GM21381 (cell line): Measurements from ENCODE around the gene ADAMTS12.

Experiments
- ATAC-seq: cut with Tn5 transposase; IDR thresholded peaks from one replicate; pipeline ENCODE4 v1.9.1; 2021; ENCODE audit warnings: mild to moderate bottlenecking, moderate library complexity; ENCODE audit not compliant: unreplicated experiment

Gene ADAMTS12

DNA sequence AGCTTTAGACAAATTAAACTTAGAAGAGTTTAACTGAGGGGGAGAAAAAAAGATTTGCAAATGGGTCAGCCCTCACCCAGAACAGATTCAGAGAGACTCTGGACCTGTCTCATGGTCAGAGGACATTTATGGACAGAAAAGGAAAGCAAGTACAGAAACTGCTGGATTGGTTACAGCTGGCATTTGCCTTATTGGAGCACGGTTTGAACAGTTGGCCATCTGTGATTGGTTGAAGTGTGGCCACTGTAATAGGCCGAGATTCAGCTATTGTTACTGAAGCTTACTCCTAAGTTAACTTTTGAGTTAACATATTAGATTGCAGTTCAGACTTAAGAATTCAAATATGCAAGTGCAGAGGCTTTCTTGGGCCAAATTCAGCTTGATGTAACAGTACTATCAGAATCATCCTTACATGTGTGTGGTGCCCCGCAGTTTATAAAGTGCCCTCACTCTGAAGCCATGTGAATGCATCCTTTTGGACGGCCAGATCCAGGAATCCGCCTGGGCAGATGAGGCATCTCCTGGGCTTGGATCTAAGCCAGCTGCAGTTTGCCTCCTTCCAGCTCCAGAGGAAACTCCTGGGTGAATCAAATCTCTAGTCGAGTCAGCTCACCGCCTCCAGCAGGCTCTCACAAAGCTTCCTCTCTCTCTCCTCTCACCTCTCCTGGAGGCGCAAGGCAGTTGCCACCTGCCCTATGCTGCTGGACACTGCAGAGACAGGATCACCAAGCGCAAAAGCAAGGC is 165.2 kb downstream of the ADAMTS12 start:
- ATAC-seq: no peak

DNA sequence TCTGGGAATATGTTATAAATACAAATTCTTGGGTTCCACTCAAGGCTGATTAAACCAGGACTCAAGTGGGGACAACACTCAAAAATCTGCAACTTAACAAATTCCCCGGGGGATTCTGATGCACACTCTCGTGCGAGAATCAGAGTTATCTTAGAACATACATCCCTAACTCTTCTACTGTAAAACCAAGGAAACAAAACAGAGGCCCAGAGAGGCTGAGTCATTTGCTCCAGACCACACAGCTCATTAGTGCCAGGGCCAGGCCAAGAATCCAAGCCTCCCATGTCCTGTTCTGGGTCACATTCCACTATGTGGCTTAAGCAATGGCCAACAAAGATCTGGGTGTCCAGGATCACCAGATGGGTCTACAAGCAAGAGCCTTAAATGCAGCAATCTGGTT is 166.0 kb downstream of the ADAMTS12 start:
- no peak for ATAC-seq

GRCh38 chr5:33721491-33722200 is 170.1 kb downstream of the ADAMTS12 start:
- no peak for ATAC-seq

DNA sequence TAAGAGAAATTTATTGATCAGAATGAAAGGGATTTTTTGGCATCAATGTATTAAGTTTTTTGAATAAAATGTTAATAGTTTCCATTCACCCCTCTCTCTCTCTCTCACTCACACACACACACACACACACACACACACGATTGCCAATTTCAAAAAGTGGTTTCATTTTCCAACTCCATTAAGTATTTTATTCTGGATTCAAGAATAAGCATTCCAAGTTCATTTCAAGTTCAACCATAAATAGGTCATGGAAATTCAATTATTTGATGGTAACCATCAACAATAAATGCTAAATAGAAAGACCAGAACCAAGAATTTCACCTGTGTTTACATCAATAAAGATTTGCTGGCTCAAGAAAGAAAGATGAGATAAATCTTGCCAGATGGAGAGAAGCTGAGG is 171.6 kb downstream of the ADAMTS12 start:
- ATAC-seq: no peak

GRCh38 chr5:33719769-33720168 is 172.0 kb downstream of the ADAMTS12 start:
- ATAC-seq: no peak

DNA sequence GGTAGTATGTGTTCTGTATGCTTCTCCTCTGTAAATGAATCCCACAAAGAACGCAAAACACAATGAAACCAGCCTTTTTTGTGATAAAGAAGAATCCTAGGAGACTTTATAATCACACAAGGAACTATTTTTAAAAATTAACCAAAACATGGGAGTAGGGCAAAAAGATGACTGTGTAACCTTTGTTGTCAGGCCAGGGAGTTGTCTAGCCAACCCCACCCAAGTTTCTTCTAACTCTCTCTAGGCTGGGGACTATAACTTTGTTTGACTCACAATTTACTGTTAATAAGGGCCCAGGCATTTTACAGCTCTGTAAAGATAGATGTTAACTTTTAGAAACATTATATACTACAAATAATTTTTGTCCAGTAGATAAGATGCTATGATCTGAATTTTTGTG is 176.1 kb downstream of the ADAMTS12 start:
- no peak for ATAC-seq

DNA sequence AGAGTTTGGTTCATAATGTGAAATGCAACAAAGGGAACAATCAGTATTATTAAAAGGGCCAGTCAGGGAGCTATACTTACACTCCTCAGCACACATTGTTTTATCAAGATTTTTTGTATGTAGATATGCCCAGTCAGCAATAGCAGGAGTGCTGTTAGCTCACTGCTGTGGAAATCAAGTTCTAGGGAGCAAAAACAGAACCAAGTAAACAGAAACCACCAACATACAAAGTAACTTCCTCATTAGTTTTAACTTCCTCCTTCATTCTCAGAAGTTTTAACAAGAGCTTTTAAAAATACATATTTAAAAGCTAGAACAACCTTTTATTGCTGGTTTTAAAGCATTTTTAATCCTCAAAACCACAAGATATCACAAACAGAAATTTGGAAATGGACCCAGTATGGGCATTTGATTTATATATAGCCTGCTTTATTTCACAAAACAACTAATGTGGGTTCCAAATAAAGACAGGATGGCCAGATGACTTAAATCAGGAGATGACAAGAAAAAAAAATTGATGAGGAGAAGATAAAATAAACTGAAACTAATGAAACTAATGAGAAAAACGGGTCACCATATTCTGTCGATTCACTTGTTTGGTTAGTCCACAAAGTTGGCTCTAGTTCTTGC is 178.5 kb downstream of the ADAMTS12 start:
- no peak for ATAC-seq

DNA sequence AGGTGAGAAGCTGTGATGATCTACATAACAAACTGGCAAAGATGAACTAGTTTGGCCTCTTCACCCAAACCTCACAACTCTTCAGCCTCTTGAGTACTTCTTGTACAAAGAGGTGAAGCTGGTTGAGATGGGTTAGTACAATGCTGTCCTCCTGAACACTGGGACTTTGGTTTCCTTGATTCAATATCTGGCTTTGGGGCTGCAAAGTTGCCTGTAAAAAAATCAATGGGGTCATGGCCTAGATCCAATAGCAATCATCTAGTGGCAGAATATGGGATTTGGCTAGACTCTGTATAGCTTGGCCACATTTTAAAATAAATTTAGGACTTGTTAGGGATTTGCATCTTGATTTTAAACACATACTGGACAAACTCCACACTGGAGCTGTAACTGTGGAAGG is 179.1 kb downstream of the ADAMTS12 start:
- ATAC-seq: no peak

- no peak for ATAC-seq
Observed at GRCh38 chr5:33711094-33711679, 180.6 kb downstream of the ADAMTS12 start.

GRCh38 chr5:33702867-33703266 is 188.9 kb downstream of the ADAMTS12 start:
- ATAC-seq: no peak

DNA sequence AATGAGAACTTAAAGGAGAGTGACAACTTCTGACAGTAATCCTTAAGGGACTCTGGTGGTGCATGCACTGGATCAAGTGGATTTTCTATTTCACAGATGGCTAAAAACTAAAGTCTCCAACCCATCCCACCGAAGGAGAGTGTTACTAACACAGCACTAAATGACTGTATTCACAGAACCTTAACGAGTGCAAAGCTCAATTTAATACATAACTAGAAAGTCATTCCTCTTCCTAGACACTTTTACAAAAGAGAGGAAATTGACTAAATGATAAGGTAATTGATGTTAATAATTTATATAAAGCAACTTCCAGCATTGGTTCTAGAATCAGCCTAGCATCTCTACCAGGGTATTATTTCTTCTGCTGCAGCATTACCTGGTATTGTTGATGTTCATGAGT is 189.8 kb downstream of the ADAMTS12 start:
- no peak for ATAC-seq

DNA sequence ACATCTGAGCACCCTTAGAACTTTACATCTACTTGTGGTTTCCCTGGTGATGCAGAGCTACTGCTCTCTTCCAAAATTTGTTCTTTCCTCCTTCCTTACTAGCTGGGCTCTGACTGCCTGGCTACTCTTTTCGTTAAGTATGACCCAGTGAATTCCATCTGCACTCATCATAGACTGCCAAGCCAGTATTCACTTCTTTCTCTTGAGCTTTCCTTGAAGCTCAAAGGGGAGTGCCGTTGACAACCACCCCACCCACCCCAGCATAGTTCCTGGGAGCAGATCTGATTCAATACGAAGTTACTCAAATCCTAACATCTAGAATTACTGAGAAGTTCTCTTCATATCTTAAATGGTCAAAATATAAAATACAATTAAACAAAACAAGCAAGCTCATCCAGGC is 190.5 kb downstream of the ADAMTS12 start:
- no peak for ATAC-seq

DNA sequence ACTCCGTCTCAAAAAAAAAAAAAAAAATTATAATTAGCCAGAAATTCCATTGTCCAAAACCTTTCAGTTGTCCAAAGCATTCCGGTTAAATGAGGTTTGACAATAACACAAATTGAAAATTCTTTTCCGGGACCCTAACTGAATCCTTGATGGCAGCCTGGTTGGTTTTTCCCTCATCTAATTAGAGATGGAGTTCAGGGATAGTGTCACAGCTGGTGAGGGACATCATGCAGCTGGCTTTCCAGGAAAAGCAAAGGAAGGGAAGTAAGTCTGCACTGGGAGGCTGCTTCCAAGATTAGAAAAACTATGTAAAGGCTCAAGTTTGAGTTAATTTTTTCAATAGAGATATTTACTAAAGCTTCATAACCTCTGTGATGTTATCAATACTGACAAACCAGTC is 195.4 kb downstream of the ADAMTS12 start:
- no peak for ATAC-seq

- ATAC-seq: no peak
Observed at GRCh38 chr5:33692980-33693379, 198.8 kb downstream of the ADAMTS12 start.

DNA sequence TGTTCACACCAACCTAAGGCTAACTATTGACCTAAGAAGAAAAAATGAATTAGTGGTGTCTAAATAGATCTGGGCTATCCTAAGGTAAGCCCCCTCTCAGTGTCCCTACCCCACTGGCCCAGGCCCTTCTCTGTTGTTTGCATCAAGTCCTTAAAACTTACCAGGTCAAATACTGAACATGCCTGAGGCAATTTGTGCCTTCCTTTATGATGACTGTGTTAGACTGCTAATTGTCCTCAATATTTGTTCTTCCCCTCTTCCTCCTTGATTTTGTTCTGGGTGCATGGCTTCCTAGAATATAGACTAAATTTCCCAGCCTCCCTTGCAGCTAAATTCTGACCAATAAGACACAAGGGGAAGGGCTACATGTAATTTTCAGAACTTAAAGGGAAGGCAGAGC is 199.9 kb downstream of the ADAMTS12 start:
- no peak for ATAC-seq

DNA sequence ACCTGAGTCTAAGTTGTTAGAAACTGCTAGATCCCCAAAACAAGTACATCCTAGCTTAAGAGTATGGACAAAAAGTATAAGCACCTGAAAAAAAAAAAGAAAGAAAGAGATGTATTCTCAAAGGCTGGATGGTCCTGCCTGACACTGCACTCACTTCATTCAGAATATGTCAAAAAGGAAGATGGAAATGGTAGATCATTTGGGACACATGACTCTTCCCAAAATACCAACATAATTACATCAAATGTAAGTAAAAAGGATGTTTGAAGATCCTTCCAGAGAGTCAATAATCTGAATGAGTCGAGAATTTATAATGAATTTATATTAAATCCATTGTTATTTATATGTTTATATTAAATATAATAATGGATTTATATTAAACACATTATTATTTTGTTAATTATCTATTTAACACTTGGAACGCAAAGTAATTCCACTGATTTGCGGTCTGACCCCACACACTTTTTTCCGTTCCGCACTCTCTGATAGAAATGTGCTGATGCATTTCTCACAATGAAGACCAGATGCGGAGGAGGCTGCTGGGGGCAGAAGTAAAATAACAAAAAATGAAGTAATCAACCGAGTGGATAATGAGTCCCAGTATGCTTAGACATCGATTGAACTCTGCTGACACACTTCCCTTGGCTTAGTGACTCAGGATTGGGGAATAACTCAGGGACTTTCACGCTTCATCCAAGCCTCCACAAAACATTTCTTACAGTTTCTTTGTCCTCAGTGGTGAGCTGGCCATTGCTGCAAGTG is 201.2 kb downstream of the ADAMTS12 start:
- ATAC-seq: no peak

- no peak for ATAC-seq
Observed at GRCh38 chr5:33688526-33688925, 203.3 kb downstream of the ADAMTS12 start.

DNA sequence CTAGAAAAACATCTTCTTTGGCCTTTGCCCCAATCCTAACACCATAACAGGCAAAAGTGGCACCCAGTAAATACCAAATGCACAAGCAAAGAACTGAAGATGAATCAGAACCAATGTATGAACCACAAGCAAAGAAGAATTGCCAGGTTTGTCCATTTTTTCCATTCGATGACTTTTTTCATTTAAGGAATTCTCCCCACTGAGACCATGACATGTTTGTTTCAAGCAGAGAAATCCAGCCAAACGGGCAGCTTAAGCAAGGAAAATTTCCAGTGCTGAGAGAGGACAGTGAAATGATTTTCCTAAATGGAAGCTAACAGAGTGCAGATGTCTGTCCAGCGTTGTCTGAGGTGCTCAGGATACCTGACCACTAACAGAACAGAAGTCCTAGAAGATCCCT is 203.7 kb downstream of the ADAMTS12 start:
- ATAC-seq: no peak

DNA sequence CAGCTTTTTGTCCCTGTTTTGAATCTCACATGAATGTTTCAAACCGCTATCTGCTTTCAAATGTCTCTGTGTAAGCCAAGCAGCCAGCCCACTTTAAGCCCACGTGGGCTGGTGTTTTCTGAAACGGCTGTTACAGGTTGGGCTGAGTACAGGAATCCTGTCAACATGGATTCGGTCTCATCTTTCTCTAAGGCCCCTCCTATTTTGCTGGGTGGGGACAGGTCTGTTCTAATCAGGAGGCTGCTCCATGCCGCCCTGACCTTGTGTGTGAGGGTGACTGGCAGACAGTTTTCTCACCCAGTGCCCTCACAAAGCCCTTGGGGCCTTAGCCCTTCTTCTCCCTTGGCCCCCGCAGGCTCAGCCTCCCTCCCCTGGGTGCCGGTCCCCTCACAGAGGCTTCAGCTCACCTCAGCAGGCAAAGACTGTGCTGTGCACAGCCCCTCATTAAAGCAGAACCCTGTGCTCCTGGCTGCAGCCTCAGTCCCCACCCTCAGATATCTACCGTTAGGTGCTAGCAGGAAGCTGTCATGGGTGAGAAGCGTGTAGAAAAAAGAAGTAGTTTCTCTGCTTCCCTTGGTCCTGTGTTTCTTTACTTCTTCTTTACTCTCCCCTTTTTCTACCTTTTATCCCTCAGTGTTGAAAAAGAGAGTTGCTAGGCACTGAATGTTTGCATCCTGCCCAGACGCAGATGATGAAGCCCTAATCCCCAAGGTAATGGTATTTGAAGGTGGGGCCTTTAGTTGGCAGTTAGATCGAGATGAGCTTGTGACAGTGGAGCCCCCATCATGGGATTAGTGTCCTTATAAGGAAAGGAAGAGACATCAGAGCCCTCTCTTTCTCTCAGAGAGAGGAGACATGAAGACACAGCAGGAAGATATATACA is 205.7 kb downstream of the ADAMTS12 start:
- ATAC-seq: no peak
